DOHH2 (cell line): ENCODE measurements around the gene SERPINE3.

Source experiments
- H3F3A ChIP-seq: fragments of 200-600 bp; sonication (generic), shearing (Covaris generic); 2 replicates; pipeline ENCODE4 v1.6.0; 2016; ENCODE audit warnings: antibody characterized with exemption, mild to moderate bottlenecking; ENCODE audit not compliant: control insufficient read depth, insufficient read depth
- H3K27ac ChIP-seq: fragments of 200-600 bp; sonication (generic); 2 replicates; pipeline ENCODE4 v1.5.1; 2014; ENCODE audit warnings: low read depth, mild to moderate bottlenecking, low read length, moderate library complexity
- H3K27me3 ChIP-seq: fragments of 200-600 bp; sonication (generic); 2 replicates; pipeline ENCODE4 v1.6.1; 2014; ENCODE audit warnings: mild to moderate bottlenecking, low read length, mixed read lengths; ENCODE audit not compliant: control insufficient read depth
- H3K36me3 ChIP-seq: fragments of 200-600 bp; sonication (generic); 2 replicates; pipeline ENCODE4 v1.6.1; 2014; ENCODE audit warnings: mild to moderate bottlenecking, low read length, moderate library complexity, mixed read lengths; ENCODE audit not compliant: control insufficient read depth
- H3K4me1 ChIP-seq: fragments of 200-600 bp; sonication (generic); 2 replicates; pipeline ENCODE4 v1.6.1; 2014; ENCODE audit warnings: mild to moderate bottlenecking, low read length, mixed read lengths; ENCODE audit not compliant: control insufficient read depth
- H3K4me2 ChIP-seq: fragments of 200-600 bp; sonication (generic); 2 replicates; pipeline ENCODE4 v1.6.0; 2014; ENCODE audit warnings: mild to moderate bottlenecking, low read length, moderate library complexity
- H3K4me3 ChIP-seq: fragments of 200-600 bp; sonication (generic); 2 replicates; pipeline ENCODE4 v1.5.1; 2014; ENCODE audit warnings: mild to moderate bottlenecking, low read length, mixed read lengths
- H3K79me2 ChIP-seq: fragments of 200-600 bp; sonication (generic); 2 replicates; pipeline ENCODE4 v1.6.1; 2014; ENCODE audit warnings: mild to moderate bottlenecking, low read length, mixed read lengths; ENCODE audit not compliant: control insufficient read depth
- H3K9me2 ChIP-seq: fragments of 200-600 bp; sonication (generic); replicated peaks from 2 replicates; pipeline ENCODE4 v1.6.1; 2014; ENCODE audit warnings: mild to moderate bottlenecking, low read length, mixed read lengths; ENCODE audit not compliant: control insufficient read depth
- H3K9me3 ChIP-seq: fragments of 200-600 bp; sonication (generic); 2 replicates; pipeline ENCODE4 v1.6.1; 2014; ENCODE audit warnings: antibody characterized with exemption, low read length, mixed read lengths; ENCODE audit not compliant: control insufficient read depth, insufficient read depth
- H4K20me1 ChIP-seq: fragments of 200-600 bp; sonication (generic); 2 replicates; pipeline ENCODE4 v1.6.0; 2014; ENCODE audit warnings: low read depth, mild to moderate bottlenecking, antibody characterized with exemption, low read length, moderate library complexity; ENCODE audit not compliant: control insufficient read depth, insufficient read depth
- EZH2phosphoT487 ChIP-seq: fragments of 200-600 bp; sonication (generic); IDR thresholded peaks from 2 replicates; pipeline ENCODE4 v1.6.1; 2017; ENCODE audit warnings: borderline replicate concordance, mild to moderate bottlenecking, antibody characterized with exemption, low read length, moderate library complexity, mixed read lengths
- TF ChIP-seq, protein P1 (sequence below): fragments of 200-600 bp; sonication (generic); IDR thresholded peaks from one replicate; pipeline ENCODE4 v1.5.1; 2014; ENCODE audit warnings: antibody characterized with exemption, mild to moderate bottlenecking, low read depth, low read length; ENCODE audit not compliant: poor library complexity, severe bottlenecking

Gene SERPINE3

DNA sequence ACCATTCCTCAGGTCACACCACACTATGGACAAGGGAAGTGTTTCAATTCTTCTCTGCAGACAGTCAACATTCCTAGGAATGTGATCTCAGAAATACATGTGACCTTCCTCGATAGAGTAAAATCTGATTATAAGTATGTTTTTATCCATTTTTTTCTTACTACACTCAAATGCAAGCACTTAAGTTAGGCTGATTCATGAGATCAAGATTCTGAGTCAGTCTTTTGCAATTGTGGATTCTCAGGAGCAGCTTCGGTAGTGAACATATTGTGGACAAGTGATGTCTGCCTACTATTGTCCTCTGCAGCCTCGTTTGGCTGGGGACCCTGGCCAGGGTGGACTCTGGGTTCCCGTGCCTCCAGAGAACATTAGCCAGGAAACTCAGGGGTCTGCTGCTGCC is 3.2 kb downstream of the SERPINE3 start:
- no peaks in the 10 kb centered on the region for H3K36me3 ChIP-seq
- no peaks in the 10 kb centered on the region for H3K4me1 ChIP-seq
- no peaks in the 10 kb centered on the region for H3F3A ChIP-seq
- no peak overlapping the region for H3K4me3 ChIP-seq
- no peaks in the 10 kb centered on the region for H4K20me1 ChIP-seq
- TF ChIP-seq, protein P1, sequence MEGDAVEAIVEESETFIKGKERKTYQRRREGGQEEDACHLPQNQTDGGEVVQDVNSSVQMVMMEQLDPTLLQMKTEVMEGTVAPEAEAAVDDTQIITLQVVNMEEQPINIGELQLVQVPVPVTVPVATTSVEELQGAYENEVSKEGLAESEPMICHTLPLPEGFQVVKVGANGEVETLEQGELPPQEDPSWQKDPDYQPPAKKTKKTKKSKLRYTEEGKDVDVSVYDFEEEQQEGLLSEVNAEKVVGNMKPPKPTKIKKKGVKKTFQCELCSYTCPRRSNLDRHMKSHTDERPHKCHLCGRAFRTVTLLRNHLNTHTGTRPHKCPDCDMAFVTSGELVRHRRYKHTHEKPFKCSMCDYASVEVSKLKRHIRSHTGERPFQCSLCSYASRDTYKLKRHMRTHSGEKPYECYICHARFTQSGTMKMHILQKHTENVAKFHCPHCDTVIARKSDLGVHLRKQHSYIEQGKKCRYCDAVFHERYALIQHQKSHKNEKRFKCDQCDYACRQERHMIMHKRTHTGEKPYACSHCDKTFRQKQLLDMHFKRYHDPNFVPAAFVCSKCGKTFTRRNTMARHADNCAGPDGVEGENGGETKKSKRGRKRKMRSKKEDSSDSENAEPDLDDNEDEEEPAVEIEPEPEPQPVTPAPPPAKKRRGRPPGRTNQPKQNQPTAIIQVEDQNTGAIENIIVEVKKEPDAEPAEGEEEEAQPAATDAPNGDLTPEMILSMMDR: no peak
- TF ChIP-seq EZH2phosphoT487: no peak
- no peak overlapping the region for H3K27ac ChIP-seq
- H3K9me3 ChIP-seq: no peaks in the 10 kb centered on the region
- no peaks in the 10 kb centered on the region for H3K27me3 ChIP-seq
- no peak overlapping the region for H3K4me2 ChIP-seq
- H3K79me2 ChIP-seq: no peaks in the 10 kb centered on the region
- no peaks in the 10 kb centered on the region for H3K9me2 ChIP-seq

DNA sequence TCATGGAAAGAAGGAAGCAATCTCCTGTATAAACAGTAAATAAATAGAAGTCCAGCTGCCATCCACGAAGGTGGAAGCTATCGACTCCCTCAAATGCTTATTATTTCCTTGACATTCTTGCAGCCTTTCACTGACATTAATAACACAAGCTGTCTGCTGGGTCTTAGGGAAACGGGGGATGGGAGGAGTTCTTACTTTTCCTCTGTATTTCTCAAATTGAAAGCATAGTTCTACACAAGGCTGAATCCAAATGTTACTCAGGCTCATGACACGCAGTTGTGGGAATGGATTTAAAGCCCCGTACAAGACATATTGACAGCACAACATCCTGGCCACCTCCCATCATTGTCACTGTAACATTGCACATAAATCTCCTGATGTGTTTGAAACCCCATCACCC is 4.0 kb downstream of the SERPINE3 start:
- Histone ChIP-seq H3K79me2 (no peaks in the 10 kb centered on the region), H3K4me1 (no peaks in the 10 kb centered on the region), H3K4me2 (no peak overlapping the region), H3K9me3 (no peaks in the 10 kb centered on the region), H3K9me2 (no peaks in the 10 kb centered on the region), H3K36me3 (no peaks in the 10 kb centered on the region), H3K4me3 (no peak overlapping the region), H4K20me1 (no peaks in the 10 kb centered on the region), H3F3A (no peaks in the 10 kb centered on the region), H3K27ac (no peak overlapping the region), H3K27me3 (no peaks in the 10 kb centered on the region)
- no peak for TF ChIP-seq EZH2phosphoT487
- TF ChIP-seq, protein P1: no peak

DNA sequence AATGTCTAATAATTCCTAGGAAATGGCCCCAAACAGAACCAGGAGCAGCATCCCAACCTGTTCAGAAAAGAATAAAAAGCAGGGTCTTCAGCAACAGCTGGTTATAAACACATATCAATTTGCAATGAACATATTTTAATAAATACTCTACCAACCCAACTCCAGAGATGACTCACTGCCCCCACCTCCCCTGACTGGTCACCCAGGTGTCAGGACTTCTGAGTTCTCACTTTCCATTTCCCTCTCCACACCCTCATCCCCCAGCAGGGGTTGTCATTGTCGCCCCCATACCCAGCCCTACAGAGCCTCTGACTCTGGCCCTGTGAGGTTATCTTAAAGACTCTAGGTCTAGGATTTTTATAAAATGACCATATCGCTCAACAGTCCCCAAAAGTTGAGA is 6.9 kb downstream of the SERPINE3 start:
- H3K4me1 ChIP-seq: no peaks in the 10 kb centered on the region
- H3K36me3 ChIP-seq: no peaks in the 10 kb centered on the region
- no peak overlapping the region for H3K4me2 ChIP-seq
- TF ChIP-seq, protein P1: no peak
- TF ChIP-seq EZH2phosphoT487: no peak
- H3K9me3 ChIP-seq: no peaks in the 10 kb centered on the region
- H3K9me2 ChIP-seq: no peaks in the 10 kb centered on the region
- H4K20me1 ChIP-seq: no peaks in the 10 kb centered on the region
- no peaks in the 10 kb centered on the region for H3F3A ChIP-seq
- H3K79me2 ChIP-seq: no peaks in the 10 kb centered on the region
- H3K4me3 ChIP-seq: no peak overlapping the region
- no peak overlapping the region for H3K27ac ChIP-seq
- no peaks in the 10 kb centered on the region for H3K27me3 ChIP-seq

DNA sequence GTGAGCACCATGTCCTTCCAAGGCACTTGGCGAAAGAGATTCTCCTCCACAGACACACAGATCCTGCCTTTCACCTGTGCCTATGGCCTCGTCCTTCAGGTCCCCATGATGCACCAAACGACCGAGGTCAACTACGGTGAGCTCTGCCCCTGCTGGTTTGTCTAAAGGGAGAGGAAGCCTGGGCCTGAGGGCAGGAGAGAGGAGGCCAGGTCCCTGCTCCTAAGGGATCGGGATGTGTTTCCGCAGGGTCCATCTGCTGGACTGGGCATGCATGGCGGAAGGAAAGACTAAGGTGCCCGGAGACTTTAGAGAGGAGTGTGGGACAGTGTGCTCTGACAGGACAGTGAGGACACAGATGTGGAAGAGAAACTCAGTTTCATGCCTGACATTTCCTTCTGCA is 7.6 kb downstream of the SERPINE3 start:
- no peaks in the 10 kb centered on the region for H3F3A ChIP-seq
- no peak for TF ChIP-seq EZH2phosphoT487
- TF ChIP-seq, protein P1: no peak
- no peaks in the 10 kb centered on the region for H3K9me2 ChIP-seq
- no peaks in the 10 kb centered on the region for H3K9me3 ChIP-seq
- H3K4me2 ChIP-seq: no peak overlapping the region
- H3K4me3 ChIP-seq: no peak overlapping the region
- H3K4me1 ChIP-seq: no peaks in the 10 kb centered on the region
- H3K27ac ChIP-seq: no peak overlapping the region
- no peaks in the 10 kb centered on the region for H4K20me1 ChIP-seq
- H3K79me2 ChIP-seq: no peaks in the 10 kb centered on the region
- no peaks in the 10 kb centered on the region for H3K27me3 ChIP-seq
- no peaks in the 10 kb centered on the region for H3K36me3 ChIP-seq
